ENCODE data around the gene STYK1.
"Not testable (repeated sequence)": the region's sequence is repeated elsewhere in the genome, so short reads cannot be mapped to it uniquely, and the experiment has no call there.

STYK1 gene

DNA sequence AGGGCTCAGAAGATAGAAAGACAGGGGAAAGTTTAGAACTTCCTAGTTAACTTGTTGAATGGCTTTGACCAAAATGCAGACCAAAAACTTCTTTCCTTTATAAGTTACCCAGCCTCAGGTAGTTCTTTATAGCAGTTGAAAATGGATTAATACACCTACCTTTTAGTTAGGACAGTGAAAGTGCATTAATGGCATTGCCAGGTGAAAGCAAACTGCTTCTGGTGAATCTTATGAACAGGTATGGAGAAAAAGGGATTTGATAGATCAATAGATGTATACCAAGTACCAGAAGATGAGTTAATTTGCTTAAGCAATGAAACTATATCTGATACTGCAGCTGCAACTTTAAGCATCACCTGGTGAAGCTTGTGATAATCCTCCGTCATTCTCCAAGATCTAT, 14.2 kb upstream of the STYK1 start:
- DNase-seq, result no peak

DNA sequence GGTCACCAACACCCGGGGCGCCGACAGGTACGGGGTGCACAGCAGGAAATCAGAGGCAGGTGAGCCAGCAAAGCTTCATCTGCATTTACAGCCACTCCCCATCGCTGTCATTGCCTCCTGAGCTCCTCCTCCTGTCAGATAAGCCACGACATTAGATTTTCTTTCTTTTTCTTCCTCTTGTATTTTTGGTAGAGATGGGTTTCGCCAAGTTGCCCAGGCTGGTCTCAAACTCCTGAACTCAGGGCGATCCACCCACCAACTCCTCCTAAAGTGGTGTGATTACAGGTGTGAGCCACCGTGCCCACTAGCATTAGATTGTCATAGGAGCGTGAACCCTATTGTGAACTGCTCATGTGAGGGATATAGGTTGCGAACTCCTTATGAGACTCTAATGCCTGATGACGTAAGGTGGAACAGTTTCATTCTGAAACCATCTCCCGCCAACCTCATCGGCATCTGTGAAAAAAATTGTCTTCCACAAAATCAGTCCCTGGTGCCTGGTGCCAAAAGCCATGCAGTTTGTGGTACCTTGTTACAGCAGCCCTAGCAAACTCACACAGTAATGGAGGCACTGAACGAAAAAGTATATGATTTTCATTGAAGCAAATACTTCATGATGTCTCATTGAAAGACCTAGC, 1.5 kb downstream of the STYK1 start:
- DNase-seq, result no peak

DNA sequence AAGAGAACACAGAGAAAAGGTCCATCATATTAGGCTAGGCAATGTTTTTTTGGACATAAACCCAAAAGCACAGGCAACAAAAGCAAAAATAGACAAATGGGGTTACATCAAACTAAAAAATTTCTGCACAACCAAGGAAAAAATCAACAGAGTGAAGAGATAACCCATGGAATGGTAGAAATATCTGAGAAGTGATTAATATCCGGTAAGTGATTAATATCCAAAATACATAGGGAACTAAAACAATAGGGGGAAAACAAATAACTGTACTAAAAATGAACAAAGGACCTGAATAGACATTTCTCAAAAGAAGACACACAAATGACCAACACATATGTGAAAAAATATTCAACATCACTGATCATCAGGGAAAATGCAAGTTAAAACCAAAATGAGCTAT, 4.3 kb downstream of the STYK1 start:
- DNase-seq, result no peak

GRCh38 chr12:10668526-10668925, 5.3 kb downstream of the STYK1 start:
- DNase-seq, result no peak

- no peak for DNase-seq
Observed at GRCh38 chr12:10667581-10667980, 6.3 kb downstream of the STYK1 start.

- no peak for DNase-seq
Observed at GRCh38 chr12:10664499-10664898, 9.4 kb downstream of the STYK1 start.

DNA sequence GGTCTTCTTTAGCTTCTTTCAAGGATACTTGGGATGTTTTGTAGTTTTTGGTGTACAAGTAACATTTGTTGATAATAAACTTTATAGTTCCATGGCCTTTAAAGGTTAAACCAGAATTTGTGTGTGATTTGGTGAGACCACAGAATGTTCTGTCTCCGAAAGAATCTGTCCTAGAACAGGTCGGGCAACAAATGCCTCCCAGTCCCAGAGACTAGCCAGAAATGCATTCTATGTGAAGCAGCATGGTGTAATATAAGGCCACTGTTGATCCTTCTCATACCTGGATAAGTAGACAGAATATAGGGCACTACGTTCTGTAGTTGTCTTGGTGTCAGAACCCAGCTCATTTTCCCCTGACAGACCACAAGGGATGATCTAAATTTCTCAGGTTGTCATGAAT, 10.0 kb downstream of the STYK1 start:
- no peak for DNase-seq

GRCh38 chr12:10661338-10661737, 12.5 kb downstream of the STYK1 start:
- DNase-seq, result no peak

DNA sequence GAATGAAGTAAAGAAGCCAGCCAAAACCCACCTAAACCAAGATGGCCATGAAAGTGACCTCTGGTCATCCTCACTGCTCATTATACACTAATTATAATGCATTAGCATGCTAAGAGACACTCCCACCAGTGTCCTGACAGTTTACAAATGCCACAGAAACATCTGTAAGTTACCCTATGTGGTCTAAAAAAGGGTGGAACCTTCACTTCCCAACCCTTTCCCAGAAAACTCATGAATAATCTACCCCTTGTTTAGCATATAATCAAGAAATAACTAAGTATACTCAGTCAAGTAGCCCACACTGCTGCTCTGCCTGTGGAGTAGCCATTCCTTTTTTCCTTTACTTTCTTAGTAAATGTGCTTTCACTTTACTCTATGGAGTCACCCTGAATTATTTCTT, 19.8 kb downstream of the STYK1 start:
- no peak for DNase-seq

GRCh38 chr12:10652192-10652591, 21.7 kb downstream of the STYK1 start:
- no peak for DNase-seq

DNA sequence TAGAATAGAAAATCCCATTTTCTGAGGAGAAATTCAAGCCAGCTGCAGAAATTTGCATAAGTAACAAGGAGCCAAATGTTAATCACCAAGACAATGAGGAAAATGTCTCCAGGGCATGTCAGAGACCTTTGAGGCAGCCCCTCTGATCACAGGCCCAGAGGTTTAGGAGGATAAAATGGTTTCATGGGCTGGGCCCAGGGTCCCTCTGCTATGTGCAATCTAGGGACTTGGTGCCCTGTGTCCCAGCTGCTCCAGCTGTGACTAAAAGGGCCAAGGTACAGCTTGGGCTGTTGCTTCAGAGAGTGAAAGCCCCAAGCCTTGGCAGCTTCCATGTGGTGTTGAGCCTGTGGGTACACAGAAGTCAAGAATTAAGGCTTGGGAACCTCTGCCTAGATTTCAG, 27.3 kb downstream of the STYK1 start:
- not testable (repeated sequence) for DNase-seq

DNA sequence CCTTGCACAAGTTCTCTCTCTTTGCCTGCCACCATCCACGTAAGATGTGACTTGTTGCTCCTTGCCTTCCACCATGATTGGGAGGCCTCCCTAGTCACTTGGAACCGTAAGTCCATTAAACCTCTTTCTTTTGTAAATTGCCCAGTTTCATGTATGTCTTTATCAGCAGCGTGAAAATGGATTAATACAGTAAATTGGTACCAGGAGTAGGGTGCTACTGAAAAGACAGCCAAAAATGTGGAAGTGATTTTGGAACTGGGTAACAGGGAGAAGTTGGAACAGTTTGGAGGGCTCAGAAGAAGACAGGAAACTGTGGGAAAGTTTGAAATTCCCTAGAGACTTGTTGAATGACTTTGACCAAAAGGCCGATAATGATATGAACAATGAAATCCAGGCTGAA, 27.9 kb downstream of the STYK1 start:
- DNase-seq, result no peak

DNA sequence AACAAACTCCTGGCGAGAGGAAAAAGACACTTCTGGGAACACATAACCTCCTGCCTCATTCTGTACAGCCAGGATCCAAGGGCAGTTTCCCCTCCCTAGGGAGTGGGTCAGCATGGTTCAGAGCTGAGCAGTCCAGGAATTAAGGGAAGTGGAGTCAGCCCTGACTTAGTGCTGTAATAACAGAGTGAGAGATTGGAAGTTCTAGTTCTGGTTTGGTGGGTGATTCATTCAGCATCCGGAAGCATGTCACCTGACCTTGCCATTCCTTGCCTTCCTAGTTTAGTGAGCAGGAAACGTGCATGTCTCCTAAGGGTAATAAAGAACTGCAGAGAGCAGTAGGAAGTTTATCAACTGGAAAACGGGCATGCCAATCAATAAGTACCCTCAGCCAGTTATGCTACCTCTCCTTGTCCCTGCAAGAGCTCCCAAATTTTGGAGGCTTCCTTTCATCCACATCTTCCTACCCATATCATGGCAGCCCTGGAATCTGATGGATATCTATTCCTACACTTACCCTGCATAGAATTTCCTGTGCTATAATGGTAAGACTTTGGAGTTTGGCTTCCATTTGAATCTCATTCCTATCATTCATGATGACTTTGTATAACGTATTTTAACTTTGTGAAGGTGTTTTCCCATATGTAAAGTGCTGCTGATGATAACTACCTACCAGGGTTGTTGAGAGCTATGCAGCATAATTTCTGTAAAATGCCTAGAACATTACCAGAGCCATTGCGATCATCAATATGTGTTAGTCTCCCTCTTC, 31.9 kb downstream of the STYK1 start:
- no peak for DNase-seq

DNA sequence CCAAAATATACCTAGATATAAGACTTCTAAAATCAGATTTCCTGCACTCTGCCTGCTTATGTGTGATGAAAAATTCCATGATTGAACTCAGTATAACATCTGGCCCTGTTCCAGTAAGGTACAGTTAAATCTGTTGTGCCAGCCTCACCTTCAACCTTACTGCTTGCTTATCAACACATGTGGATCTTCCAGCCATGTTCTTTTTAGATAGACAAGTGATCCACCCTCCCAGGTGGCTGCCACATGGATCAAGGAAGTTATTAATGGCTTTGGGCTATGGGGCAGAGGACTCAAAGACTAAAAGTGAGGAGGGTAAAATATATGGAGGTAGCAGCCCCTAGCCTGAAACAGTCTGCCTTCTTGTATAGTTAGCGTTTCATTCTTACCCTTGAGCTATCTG, 35.1 kb downstream of the STYK1 start:
- no peak for DNase-seq

DNA sequence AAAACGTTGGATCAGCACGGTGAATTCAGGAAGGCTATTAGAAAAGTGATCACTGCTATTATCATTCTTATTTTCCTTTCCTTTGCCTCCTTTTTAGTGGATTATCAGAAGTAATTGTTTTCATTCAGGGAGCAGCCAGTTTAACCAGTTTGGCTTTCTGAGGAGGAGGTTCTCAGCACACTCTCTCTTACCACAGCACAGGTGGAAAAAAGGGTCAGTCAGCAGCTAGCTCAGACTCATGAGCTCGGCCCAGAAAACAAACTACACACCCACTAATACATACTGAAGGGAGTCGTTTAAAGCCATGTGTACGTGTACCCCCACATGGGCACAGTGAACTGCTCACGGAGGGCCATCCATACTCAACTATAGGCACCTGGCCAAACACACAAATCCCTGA, 37.2 kb downstream of the STYK1 start:
- DNase-seq, result no peak

GRCh38 chr12:10636124-10636523, 37.7 kb downstream of the STYK1 start:
- DNase-seq, result no peak

GRCh38 chr12:10635306-10635705, 38.5 kb downstream of the STYK1 start:
- DNase-seq, result no peak

- no peak for DNase-seq
Observed at GRCh38 chr12:10634427-10634826, 39.4 kb downstream of the STYK1 start.

GRCh38 chr12:10633541-10633940, 40.3 kb downstream of the STYK1 start:
- no peak for DNase-seq

GRCh38 chr12:10632226-10632625, 41.6 kb downstream of the STYK1 start:
- no peak for DNase-seq

DNA sequence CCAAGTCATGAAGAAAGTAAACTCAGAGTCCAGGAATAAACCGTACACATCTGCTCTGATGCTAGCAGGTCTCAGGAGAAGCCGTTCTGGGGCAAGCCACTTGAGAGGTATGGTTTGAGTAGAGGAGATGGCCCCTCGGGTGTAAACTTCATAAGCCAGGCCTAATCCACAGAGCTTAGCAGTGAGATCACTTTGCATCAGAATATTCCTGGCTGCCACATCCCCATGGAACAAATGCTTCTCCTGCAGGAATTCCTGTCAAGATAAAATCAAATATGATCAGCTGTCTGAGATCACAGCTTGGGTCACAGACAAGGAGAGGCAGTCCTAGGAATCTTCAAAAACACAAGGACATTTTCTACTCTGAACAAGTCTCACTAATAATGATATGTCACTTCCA, 49.2 kb downstream of the STYK1 start:
- DNase-seq, result no peak

- no peak for DNase-seq
Observed at GRCh38 chr12:10623131-10623530, 50.7 kb downstream of the STYK1 start.

GRCh38 chr12:10621278-10621677, 52.6 kb downstream of the STYK1 start:
- DNase-seq, result no peak

- no peak for DNase-seq
Observed at GRCh38 chr12:10620078-10620779, 53.6 kb downstream of the STYK1 start.
